HL-60 (cell line): Measurements from ENCODE around the gene UBASH3A.

Experiments
- GABPA ChIP-seq: IDR thresholded peaks from 2 replicates; pipeline ENCODE4 v1.6.1; 2012; ENCODE audit warnings: low read depth
- POLR2AphosphoS5 ChIP-seq: IDR thresholded peaks from 2 replicates; pipeline ENCODE4 v1.6.1; 2012; ENCODE audit warnings: low read depth
- TF ChIP-seq, protein P1 (sequence below): IDR thresholded peaks from one replicate; pipeline ENCODE4 v1.5.1; 2011; ENCODE audit warnings: low read length, control low read depth, inconsistent platforms; ENCODE audit not compliant: insufficient read depth
- TF ChIP-seq, protein P2 (sequence below): IDR thresholded peaks from 2 replicates; pipeline ENCODE4 v1.6.1; 2012; ENCODE audit warnings: low read depth; ENCODE audit not compliant: insufficient replicate concordance

DNA sequence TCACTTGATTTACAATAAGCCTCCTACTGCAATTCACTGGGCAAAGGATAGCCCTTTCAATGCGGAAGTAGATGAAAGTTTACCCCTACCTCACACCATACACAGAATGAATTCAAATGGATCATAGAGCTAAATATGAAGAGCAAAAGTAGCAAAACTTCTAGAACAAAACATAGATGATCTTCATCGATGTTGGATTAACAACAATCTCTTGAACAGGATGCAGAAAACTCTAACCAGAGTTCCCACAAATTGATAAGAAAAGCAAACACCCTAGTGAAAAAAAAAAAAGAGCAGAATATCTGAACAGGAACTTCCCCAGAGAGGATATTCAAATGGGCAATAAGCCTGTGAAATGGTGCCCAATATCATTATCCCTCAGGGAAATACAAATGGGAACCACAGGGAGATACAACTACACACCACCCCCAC lies 1.9 kb upstream of the UBASH3A start:
- TF ChIP-seq, protein P1, sequence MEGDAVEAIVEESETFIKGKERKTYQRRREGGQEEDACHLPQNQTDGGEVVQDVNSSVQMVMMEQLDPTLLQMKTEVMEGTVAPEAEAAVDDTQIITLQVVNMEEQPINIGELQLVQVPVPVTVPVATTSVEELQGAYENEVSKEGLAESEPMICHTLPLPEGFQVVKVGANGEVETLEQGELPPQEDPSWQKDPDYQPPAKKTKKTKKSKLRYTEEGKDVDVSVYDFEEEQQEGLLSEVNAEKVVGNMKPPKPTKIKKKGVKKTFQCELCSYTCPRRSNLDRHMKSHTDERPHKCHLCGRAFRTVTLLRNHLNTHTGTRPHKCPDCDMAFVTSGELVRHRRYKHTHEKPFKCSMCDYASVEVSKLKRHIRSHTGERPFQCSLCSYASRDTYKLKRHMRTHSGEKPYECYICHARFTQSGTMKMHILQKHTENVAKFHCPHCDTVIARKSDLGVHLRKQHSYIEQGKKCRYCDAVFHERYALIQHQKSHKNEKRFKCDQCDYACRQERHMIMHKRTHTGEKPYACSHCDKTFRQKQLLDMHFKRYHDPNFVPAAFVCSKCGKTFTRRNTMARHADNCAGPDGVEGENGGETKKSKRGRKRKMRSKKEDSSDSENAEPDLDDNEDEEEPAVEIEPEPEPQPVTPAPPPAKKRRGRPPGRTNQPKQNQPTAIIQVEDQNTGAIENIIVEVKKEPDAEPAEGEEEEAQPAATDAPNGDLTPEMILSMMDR, result no peak
- TF ChIP-seq POLR2AphosphoS5 (no peak), GABPA (no peak)
- TF ChIP-seq, protein P2, sequence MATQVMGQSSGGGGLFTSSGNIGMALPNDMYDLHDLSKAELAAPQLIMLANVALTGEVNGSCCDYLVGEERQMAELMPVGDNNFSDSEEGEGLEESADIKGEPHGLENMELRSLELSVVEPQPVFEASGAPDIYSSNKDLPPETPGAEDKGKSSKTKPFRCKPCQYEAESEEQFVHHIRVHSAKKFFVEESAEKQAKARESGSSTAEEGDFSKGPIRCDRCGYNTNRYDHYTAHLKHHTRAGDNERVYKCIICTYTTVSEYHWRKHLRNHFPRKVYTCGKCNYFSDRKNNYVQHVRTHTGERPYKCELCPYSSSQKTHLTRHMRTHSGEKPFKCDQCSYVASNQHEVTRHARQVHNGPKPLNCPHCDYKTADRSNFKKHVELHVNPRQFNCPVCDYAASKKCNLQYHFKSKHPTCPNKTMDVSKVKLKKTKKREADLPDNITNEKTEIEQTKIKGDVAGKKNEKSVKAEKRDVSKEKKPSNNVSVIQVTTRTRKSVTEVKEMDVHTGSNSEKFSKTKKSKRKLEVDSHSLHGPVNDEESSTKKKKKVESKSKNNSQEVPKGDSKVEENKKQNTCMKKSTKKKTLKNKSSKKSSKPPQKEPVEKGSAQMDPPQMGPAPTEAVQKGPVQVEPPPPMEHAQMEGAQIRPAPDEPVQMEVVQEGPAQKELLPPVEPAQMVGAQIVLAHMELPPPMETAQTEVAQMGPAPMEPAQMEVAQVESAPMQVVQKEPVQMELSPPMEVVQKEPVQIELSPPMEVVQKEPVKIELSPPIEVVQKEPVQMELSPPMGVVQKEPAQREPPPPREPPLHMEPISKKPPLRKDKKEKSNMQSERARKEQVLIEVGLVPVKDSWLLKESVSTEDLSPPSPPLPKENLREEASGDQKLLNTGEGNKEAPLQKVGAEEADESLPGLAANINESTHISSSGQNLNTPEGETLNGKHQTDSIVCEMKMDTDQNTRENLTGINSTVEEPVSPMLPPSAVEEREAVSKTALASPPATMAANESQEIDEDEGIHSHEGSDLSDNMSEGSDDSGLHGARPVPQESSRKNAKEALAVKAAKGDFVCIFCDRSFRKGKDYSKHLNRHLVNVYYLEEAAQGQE, result no peak
